Activated CD8-positive, alpha-beta memory T cell treated with anti-CD3 and anti-CD28 coated beads for 24 hours (primary cell): ENCODE results near the gene PCBD2.
"Not testable (repeated sequence)": the region's sequence is repeated elsewhere in the genome, so short reads cannot be mapped to it uniquely, and the experiment has no call there.

Experiments used
- DNase-seq: peaks from one replicate; pipeline ENCODE4 v3.0.0-alpha.2; 2020

PCBD2 gene

GRCh38 chr5:134904610-134905245, at the start of gene PCBD2:
Gene PCBD2, plus strand, starts transcription at chr5:134905131. Its CDS starts 9 bp downstream, at chr5:134905140.
- DNase-seq: peak; percentile 97

GRCh38 chr5:134856465-134856864, 48.5 kb upstream of the PCBD2 start:
- peak; percentile 13 for DNase-seq

- no peak for DNase-seq
Measured at GRCh38 chr5:134857401-134857800, 47.5 kb upstream of the PCBD2 start.

GRCh38 chr5:134864707-134865106, 40.2 kb upstream of the PCBD2 start:
- DNase-seq: peak; percentile 42

- peak; percentile 60 for DNase-seq
Measured at GRCh38 chr5:134873494-134873893, 31.4 kb upstream of the PCBD2 start.

- peak; percentile 93 for DNase-seq
Measured at GRCh38 chr5:134873987-134874830, 30.7 kb upstream of the PCBD2 start, which contains the start of gene TXNDC15. Gene TXNDC15, plus strand, starts transcription at chr5:134874371. Its CDS starts 57 bp downstream, at chr5:134874428.

GRCh38 chr5:134874831-134875655, 29.9 kb upstream of the PCBD2 start:
- peak; percentile 79 for DNase-seq

- no peak for DNase-seq
Measured at GRCh38 chr5:134877159-134877558, 27.8 kb upstream of the PCBD2 start.

- DNase-seq: no peak
Measured at GRCh38 chr5:134878403-134878802, 26.5 kb upstream of the PCBD2 start.

- no peak for DNase-seq
Measured at GRCh38 chr5:134879456-134879855, 25.5 kb upstream of the PCBD2 start.

GRCh38 chr5:134880937-134881336, 24.0 kb upstream of the PCBD2 start:
- not testable (repeated sequence) for DNase-seq

- DNase-seq: not testable (repeated sequence)
Measured at GRCh38 chr5:134881711-134882110, 23.2 kb upstream of the PCBD2 start.

- DNase-seq: no peak
Measured at GRCh38 chr5:134887593-134888159, 17.3 kb upstream of the PCBD2 start.

GRCh38 chr5:134889335-134889734, 15.6 kb upstream of the PCBD2 start:
- DNase-seq: no peak

GRCh38 chr5:134891473-134891872, 13.5 kb upstream of the PCBD2 start:
- DNase-seq: no peak

GRCh38 chr5:134892282-134892681, 12.6 kb upstream of the PCBD2 start:
- DNase-seq: no peak

- no peak for DNase-seq
Measured at GRCh38 chr5:134892926-134893325, 12.0 kb upstream of the PCBD2 start.

- DNase-seq: no peak
Measured at GRCh38 chr5:134893748-134894505, 11.0 kb upstream of the PCBD2 start.

- DNase-seq: no peak
Measured at GRCh38 chr5:134902071-134902801, 2.7 kb upstream of the PCBD2 start.

GRCh38 chr5:134905246-134905996, 490 bp downstream of the PCBD2 start:
- DNase-seq: peak; percentile 91

GRCh38 chr5:134906811-134907210, 1.9 kb downstream of the PCBD2 start:
- DNase-seq: no peak
